Measurements from ENCODE around the gene MTHFD1. TPM values are rescaled to one million over a fixed set of nuclear protein-coding genes. Genes with fewer than 3 reads are reported as not detected.
A peak's percentile ranks its signal among the peaks of the same experiment; 100 is the strongest.

MTHFD1 gene
- polyA plus RNA-seq, 1 donor, result 61.9 TPM

DNA sequence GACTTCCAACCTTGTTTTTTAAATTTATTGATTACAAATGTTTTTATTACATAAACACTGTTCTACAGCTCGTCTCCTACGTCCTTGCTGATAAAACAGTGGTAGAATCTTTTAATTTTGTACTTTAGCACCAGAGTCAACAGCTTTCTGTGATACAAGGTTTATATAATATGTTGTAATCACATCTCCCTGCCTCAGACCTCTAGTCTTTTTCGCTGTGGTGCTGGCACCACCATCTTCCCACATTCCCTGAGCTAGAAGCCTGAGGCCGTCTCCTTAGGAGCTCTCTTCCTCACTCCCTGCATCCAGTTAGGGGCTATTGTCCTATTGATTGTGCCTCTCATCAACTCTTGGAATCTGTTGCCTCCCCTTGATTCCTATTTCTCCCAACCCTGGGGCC lies 17.1 kb downstream of the MTHFD1 start:
- WGBS (ENCODE audit: insufficient coverage, low lambda C conversion rate), result no CpG with 5 or more reads among the region's 4 CpGs
- Histone ChIP-seq H3K36me3 (ENCODE audit: control insufficient read depth, insufficient read depth, low read length) (peaks cover 15% of the 10 kb centered on the region), H3K4me1 (ENCODE audit: control insufficient read depth, insufficient read depth, low read length) (no peaks in the 10 kb centered on the region), H3K27ac (ENCODE audit: low read length) (no peak overlapping the region), H3K27me3 (ENCODE audit: control insufficient read depth, insufficient read depth, low read length) (no peaks in the 10 kb centered on the region), H3K9me3 (ENCODE audit: control insufficient read depth, low read depth, low read length) (no peaks in the 10 kb centered on the region), H3K4me3 (ENCODE audit: low read length) (no peak overlapping the region)
- DNase-seq, result no peak

DNA sequence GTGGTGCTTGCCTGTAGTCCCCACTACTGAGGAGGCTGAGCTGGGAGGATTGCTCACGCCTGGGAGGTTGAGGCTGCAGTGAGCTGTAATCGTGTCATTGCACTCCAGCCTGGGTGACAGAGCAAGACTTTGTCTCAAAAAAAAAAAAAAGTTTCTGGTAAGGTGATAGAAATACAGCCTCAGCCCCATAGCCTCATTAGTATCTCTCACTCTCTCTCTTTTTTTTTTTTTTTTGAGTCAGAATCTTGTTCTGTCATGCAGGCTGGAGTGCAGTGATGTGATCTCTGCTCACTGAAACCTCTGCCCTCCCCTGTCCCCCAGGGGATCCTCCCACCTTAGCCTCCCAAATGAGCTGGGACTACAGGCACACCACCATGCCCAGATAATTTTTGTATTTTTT lies 19.2 kb downstream of the MTHFD1 start:
- no peak overlapping the region for H3K4me3 ChIP-seq (ENCODE audit: low read length)
- H3K4me1 ChIP-seq (ENCODE audit: control insufficient read depth, insufficient read depth, low read length), result no peaks in the 10 kb centered on the region
- no peaks in the 10 kb centered on the region for H3K9me3 ChIP-seq (ENCODE audit: control insufficient read depth, low read depth, low read length)
- H3K27me3 ChIP-seq (ENCODE audit: control insufficient read depth, insufficient read depth, low read length), result no peaks in the 10 kb centered on the region
- WGBS (ENCODE audit: insufficient coverage, low lambda C conversion rate), result no CpG with 5 or more reads among the region's 2 CpGs
- H3K27ac ChIP-seq (ENCODE audit: low read length), result no peak overlapping the region
- no peak for DNase-seq
- H3K36me3 ChIP-seq (ENCODE audit: control insufficient read depth, insufficient read depth, low read length), result peaks cover 16% of the 10 kb centered on the region

DNA sequence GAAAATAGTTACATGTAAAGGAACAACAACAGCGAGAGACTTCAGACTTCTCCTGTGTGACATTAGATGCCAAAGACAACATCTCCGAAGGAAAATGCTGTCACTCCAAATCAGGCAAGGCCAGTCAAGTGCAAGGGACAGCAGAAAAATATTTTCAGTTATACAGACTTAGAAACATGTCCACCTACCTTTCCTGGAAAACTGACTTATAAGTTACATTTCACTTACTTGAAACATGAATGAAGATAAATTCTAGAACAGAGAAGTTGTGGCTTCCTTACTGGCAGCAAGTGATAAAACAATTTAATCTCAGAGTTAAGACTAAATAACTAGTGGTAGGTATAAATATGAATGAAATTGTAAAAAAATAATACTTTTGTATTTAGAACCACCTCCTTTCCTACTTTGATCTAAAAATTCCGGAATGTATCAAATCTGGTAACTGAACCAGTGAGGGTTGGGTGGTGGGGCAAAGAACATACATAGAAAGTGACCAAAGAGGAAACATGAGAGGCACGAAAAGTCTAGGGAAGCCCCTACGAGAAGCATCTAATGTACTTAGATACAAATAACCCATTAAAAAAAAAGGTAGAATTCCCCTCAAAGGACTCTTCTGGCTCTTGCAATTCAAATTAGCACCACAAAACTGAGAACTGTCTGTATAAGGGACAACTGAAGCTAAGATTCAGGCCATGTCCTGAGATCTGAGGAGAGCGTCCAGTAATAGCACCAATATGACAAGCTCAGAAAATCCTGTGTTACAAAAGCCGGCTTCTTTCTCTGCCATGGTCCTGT lies 21.2 kb downstream of the MTHFD1 start:
- no peak overlapping the region for H3K27ac ChIP-seq (ENCODE audit: low read length)
- H3K4me3 ChIP-seq (ENCODE audit: low read length), result no peak overlapping the region
- no peaks in the 10 kb centered on the region for H3K27me3 ChIP-seq (ENCODE audit: control insufficient read depth, insufficient read depth, low read length)
- H3K9me3 ChIP-seq (ENCODE audit: control insufficient read depth, low read depth, low read length), result no peaks in the 10 kb centered on the region
- 100% methylated on average over 1 of the region's 7 CpGs for WGBS (ENCODE audit: insufficient coverage, low lambda C conversion rate)
- DNase-seq, result no peak
- H3K36me3 ChIP-seq (ENCODE audit: control insufficient read depth, insufficient read depth, low read length), result peaks cover 10% of the 10 kb centered on the region
- no peaks in the 10 kb centered on the region for H3K4me1 ChIP-seq (ENCODE audit: control insufficient read depth, insufficient read depth, low read length)

DNA sequence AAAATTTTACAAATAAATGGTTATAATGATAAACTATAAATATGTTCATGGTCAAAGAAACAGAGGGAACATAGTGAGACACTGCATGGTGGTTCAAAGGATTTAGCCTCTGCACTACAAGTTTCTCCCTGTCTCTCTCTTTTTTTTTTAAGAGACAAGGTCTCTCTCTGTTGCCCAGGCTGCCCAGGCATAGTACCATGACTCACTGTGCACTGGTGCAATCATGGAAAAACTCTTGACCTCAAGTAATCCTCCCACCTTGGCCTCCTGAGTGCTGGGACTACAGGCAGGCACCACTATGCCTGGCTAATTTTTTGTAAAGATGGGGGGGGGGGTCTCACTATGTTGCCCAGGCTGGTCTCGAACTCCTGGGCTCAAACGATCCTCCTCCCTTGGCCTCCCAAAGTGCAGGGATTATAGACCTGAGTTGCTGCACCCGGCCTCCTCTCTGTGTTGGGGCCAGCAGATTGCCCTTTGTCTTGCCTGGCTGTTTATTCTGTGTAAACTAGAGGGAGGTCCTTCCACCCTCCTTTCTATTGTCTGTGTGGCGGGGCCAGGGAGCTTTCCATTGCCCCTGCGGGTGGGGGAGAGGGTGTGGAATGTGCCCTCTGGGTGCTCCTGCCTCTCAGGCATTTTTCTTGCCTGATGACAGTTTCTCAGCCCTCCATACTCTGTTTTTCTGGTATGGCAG lies 22.1 kb downstream of the MTHFD1 start:
- H3K4me1 ChIP-seq (ENCODE audit: control insufficient read depth, insufficient read depth, low read length), result no peaks in the 10 kb centered on the region
- H3K27ac ChIP-seq (ENCODE audit: low read length), result no peak overlapping the region
- H3K4me3 ChIP-seq (ENCODE audit: low read length), result no peak overlapping the region
- no CpG with 5 or more reads among the region's 5 CpGs for WGBS (ENCODE audit: insufficient coverage, low lambda C conversion rate)
- peak in 1 of 2 donors; percentile 10 for DNase-seq
- H3K27me3 ChIP-seq (ENCODE audit: control insufficient read depth, insufficient read depth, low read length), result no peaks in the 10 kb centered on the region
- H3K9me3 ChIP-seq (ENCODE audit: control insufficient read depth, low read depth, low read length), result no peaks in the 10 kb centered on the region
- H3K36me3 ChIP-seq (ENCODE audit: control insufficient read depth, insufficient read depth, low read length), result peaks cover 9% of the 10 kb centered on the region

DNA sequence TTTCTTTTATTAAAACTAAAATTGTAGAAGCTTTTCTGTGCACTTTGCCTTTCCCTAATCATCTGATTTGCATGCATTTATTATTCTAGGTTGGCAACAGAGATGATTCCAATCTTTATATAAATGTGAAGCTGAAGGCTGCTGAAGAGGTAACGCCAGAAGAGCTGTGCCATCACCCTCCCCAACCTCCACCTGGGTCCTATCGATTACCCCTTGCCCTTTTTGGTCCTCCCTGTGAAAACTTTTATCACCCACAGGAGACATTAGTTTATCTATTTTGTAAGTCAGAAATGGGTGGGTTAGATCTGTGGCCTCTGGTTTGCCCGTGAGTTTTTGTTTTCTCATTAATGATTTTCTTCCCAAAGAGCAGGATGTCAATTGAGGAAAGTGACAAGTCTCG lies 22.8 kb downstream of the MTHFD1 start:
- no peak for DNase-seq
- Histone ChIP-seq H3K27ac (ENCODE audit: low read length) (no peak overlapping the region), H3K27me3 (ENCODE audit: control insufficient read depth, insufficient read depth, low read length) (no peaks in the 10 kb centered on the region), H3K4me3 (ENCODE audit: low read length) (no peak overlapping the region), H3K36me3 (ENCODE audit: control insufficient read depth, insufficient read depth, low read length) (peaks cover 17% of the 10 kb centered on the region), H3K4me1 (ENCODE audit: control insufficient read depth, insufficient read depth, low read length) (no peaks in the 10 kb centered on the region), H3K9me3 (ENCODE audit: control insufficient read depth, low read depth, low read length) (no peaks in the 10 kb centered on the region)
- WGBS (ENCODE audit: insufficient coverage, low lambda C conversion rate), result 100% methylated on average over 1 of the region's 4 CpGs

DNA sequence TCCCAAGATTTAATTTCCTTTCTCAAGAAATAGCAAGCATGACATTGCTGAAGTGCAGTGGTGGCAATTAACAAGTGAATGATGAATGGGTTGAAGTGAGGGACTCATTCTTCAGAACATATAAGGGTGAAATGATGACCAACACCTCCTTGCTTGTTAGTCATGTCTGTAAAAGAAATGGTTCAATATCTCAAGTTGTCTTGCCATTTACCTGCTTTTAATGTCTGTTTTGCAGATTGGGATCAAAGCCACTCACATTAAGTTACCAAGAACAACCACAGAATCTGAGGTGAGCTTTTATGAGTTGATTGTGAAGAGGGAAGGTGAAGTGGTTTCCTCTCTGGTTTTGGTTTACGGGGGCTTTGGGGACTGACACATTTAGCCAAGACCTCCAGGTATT lies 24.1 kb downstream of the MTHFD1 start:
- Histone ChIP-seq H3K4me1 (ENCODE audit: control insufficient read depth, insufficient read depth, low read length) (no peaks in the 10 kb centered on the region), H3K9me3 (ENCODE audit: control insufficient read depth, low read depth, low read length) (no peaks in the 10 kb centered on the region), H3K4me3 (ENCODE audit: low read length) (no peak overlapping the region), H3K36me3 (ENCODE audit: control insufficient read depth, insufficient read depth, low read length) (peaks cover 28% of the 10 kb centered on the region), H3K27me3 (ENCODE audit: control insufficient read depth, insufficient read depth, low read length) (no peaks in the 10 kb centered on the region), H3K27ac (ENCODE audit: low read length) (no peak overlapping the region)
- no peak for DNase-seq
- no CpG with 5 or more reads among the region's 1 CpG for WGBS (ENCODE audit: insufficient coverage, low lambda C conversion rate)

DNA sequence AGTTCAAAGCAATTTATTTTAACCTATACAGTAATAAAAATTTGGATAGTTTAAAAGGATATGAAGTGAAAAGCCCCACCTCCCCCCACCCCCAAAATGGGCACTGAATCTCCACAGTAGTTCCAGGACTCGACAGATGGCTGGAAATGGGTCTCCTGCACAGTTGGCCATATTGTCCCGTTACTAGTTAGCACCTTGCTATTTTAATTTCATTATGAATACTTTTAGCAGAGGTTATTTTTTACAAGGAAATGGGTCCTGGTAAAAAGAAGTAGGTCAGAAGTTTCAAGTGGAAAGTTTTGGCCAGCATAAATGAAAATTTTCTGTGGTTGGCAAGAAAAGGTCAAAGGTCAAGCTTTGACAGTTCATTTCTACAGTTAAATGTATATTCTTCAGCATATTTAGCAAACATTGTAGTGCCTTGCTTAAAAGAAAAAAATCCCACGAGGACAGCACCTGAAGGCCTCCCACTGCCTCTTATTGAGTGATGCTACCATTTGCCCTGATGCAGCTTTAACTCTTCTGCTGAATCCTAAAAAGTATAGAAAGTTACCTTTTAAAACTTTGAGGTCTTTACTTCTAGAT lies 28.3 kb downstream of the MTHFD1 start:
- H3K36me3 ChIP-seq (ENCODE audit: control insufficient read depth, insufficient read depth, low read length), result peaks cover 58% of the 10 kb centered on the region
- no peaks in the 10 kb centered on the region for H3K4me1 ChIP-seq (ENCODE audit: control insufficient read depth, insufficient read depth, low read length)
- no peak for DNase-seq
- WGBS (ENCODE audit: insufficient coverage, low lambda C conversion rate), result 86% methylated on average over 1 of the region's 3 CpGs
- no peak overlapping the region for H3K27ac ChIP-seq (ENCODE audit: low read length)
- H3K27me3 ChIP-seq (ENCODE audit: control insufficient read depth, insufficient read depth, low read length), result no peaks in the 10 kb centered on the region
- H3K9me3 ChIP-seq (ENCODE audit: control insufficient read depth, low read depth, low read length), result no peaks in the 10 kb centered on the region
- H3K4me3 ChIP-seq (ENCODE audit: low read length), result no peak overlapping the region

DNA sequence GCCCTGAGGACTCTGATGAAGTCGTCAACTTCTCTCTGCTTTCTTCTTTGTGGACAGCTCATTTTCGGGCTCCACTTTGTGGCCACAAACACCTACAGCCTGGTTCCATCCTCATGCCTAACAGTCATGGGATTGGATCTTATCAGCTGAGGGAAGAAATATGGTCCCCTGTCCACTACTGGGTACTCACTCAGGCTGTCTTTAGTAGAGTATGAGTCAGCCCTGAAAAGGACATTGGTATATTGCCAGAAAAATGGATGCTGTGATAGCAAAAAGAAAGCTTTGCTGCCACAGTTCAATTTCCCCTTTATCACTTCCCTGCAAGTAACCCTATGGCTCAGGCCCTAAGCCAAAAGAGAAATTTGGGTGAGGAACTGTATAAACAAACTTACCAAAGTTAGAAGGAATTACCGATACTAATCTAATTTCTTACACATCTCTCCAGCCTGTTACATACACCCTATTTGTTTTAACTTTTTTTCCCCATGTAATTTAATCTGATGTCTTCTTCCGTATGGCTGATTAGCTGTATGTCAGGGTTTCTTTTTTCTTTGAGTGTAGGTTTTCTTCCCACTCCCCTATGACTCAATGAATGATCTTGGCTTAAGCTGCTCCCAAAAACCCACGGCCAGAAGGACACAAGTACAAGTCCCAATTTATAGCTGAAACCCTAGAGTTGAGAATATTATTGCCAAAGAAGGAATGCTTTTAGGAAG lies 29.1 kb downstream of the MTHFD1 start:
- Histone ChIP-seq H3K36me3 (ENCODE audit: control insufficient read depth, insufficient read depth, low read length) (peaks cover 54% of the 10 kb centered on the region), H3K27ac (ENCODE audit: low read length) (no peak overlapping the region)

DNA sequence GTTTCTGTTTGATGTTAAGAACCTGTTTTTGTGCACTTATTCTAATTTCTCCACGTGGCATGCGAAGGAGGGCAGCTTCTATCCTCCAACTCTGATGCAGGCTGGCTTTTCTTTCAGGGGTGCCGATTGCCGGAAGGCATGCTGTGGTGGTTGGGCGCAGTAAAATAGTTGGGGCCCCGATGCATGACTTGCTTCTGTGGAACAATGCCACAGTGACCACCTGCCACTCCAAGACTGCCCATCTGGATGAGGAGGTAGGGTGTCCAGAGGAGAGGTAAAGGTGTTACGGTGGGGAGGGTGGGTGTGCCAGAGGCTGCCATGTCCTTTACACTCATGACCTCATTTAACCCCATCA lies 29.6 kb downstream of the MTHFD1 start:
- peaks cover 57% of the 10 kb centered on the region for H3K36me3 ChIP-seq (ENCODE audit: control insufficient read depth, insufficient read depth, low read length)
- H3K27ac ChIP-seq (ENCODE audit: low read length), result no peak overlapping the region
- DNase-seq, result no peak
- no peaks in the 10 kb centered on the region for H3K9me3 ChIP-seq (ENCODE audit: control insufficient read depth, low read depth, low read length)
- no peaks in the 10 kb centered on the region for H3K4me1 ChIP-seq (ENCODE audit: control insufficient read depth, insufficient read depth, low read length)
- no peaks in the 10 kb centered on the region for H3K27me3 ChIP-seq (ENCODE audit: control insufficient read depth, insufficient read depth, low read length)
- no CpG with 5 or more reads among the region's 7 CpGs for WGBS (ENCODE audit: insufficient coverage, low lambda C conversion rate)
- no peak overlapping the region for H3K4me3 ChIP-seq (ENCODE audit: low read length)

More for the DNA sequence above, 29.1 kb downstream of the MTHFD1 start:
- Histone ChIP-seq H3K27me3 (ENCODE audit: control insufficient read depth, insufficient read depth, low read length) (no peaks in the 10 kb centered on the region), H3K9me3 (ENCODE audit: control insufficient read depth, low read depth, low read length) (no peaks in the 10 kb centered on the region), H3K4me1 (ENCODE audit: control insufficient read depth, insufficient read depth, low read length) (no peaks in the 10 kb centered on the region), H3K4me3 (ENCODE audit: low read length) (no peak overlapping the region)
- DNase-seq, result no peak
- 88% methylated on average over 2 of the region's 5 CpGs for WGBS (ENCODE audit: insufficient coverage, low lambda C conversion rate)

DNA sequence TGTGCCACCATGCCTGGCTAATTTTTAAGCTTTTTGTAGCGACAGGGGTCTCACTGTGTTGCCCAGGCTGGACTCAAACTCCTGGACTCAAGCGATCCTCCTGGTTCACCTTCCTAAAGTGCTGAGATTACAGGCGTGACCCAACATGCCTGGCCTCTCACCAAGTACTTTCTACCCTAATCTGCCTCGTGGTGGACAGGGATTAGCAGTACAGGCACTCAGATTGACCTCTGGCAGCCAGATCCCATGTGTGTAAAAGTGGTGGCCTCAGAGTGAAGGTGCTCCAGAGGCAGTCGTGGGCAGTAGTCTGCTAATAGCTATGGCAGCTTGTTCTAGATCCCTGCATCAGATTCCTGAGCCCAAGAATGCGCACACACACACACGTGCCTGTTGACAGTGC lies 30.9 kb downstream of the MTHFD1 start:
- WGBS (ENCODE audit: insufficient coverage, low lambda C conversion rate), result no CpG with 5 or more reads among the region's 7 CpGs
- no peaks in the 10 kb centered on the region for H3K9me3 ChIP-seq (ENCODE audit: control insufficient read depth, low read depth, low read length)

More for the DNA sequence above, 30.9 kb downstream of the MTHFD1 start:
- Histone ChIP-seq H3K36me3 (ENCODE audit: control insufficient read depth, insufficient read depth, low read length) (peaks cover 61% of the 10 kb centered on the region), H3K4me1 (ENCODE audit: control insufficient read depth, insufficient read depth, low read length) (no peaks in the 10 kb centered on the region), H3K27ac (ENCODE audit: low read length) (no peak overlapping the region), H3K4me3 (ENCODE audit: low read length) (no peak overlapping the region), H3K27me3 (ENCODE audit: control insufficient read depth, insufficient read depth, low read length) (no peaks in the 10 kb centered on the region)
- no peak for DNase-seq
